Stimulated activated CD8-positive, alpha-beta memory T cell treated with anti-CD3 and anti-CD28 coated beads, Interleukin-4, amount 100 ng/mL, for 1 hour (primary cell): ENCODE data around the gene PRELID3B.
"Not testable (repeated sequence)": the region's sequence is repeated elsewhere in the genome, so short reads cannot be mapped to it uniquely, and the experiment has no call there.

Experiments used
- DNase-seq, 2 donors: peaks; one replicate each; pipeline ENCODE4 v3.0.0-alpha.2; 2020; ENCODE audit warnings: low read depth in 2 of 2, low spot score in 1 of 2

Gene PRELID3B

GRCh38 chr20:59050437-59050836 is 7.9 kb upstream of the PRELID3B start:
- DNase-seq, result no peak

GRCh38 chr20:59048681-59049030 is 6.1 kb upstream of the PRELID3B start:
- no peak for DNase-seq

- DNase-seq, result no peak
Observed at GRCh38 chr20:59047938-59048680, 5.5 kb upstream of the PRELID3B start.

GRCh38 chr20:59046862-59047261 is 4.3 kb upstream of the PRELID3B start:
- DNase-seq, result no peak

GRCh38 chr20:59044796-59045195 is 2.2 kb upstream of the PRELID3B start:
- DNase-seq, result no peak

- no peak for DNase-seq
Observed at GRCh38 chr20:59044295-59044694, 1.7 kb upstream of the PRELID3B start.

GRCh38 chr20:59043698-59044097 is 1.1 kb upstream of the PRELID3B start:
- DNase-seq, result no peak

GRCh38 chr20:59042796-59043631 is 428 bp upstream of the PRELID3B start:
- peak; percentile 75 to 92 for DNase-seq

GRCh38 chr20:59041487-59041886 is 1.1 kb downstream of the PRELID3B start:
- not testable (repeated sequence) for DNase-seq

- no peak for DNase-seq
Observed at GRCh38 chr20:59040667-59041066, 1.9 kb downstream of the PRELID3B start.

GRCh38 chr20:59039233-59039632 is 3.4 kb downstream of the PRELID3B start:
- no peak for DNase-seq

- no peak for DNase-seq
Observed at GRCh38 chr20:59037386-59037785, 5.2 kb downstream of the PRELID3B start.

GRCh38 chr20:59035381-59035780 is 7.2 kb downstream of the PRELID3B start:
- DNase-seq, result no peak

GRCh38 chr20:59033616-59034165 is 8.9 kb downstream of the PRELID3B start:
- DNase-seq, result no peak

- DNase-seq, result no peak
Observed at GRCh38 chr20:59033093-59033492, 9.5 kb downstream of the PRELID3B start.

- DNase-seq, result no peak
Observed at GRCh38 chr20:59032713-59033059, 9.9 kb downstream of the PRELID3B start.

- DNase-seq, result peak; percentile 91 to 93
Observed at GRCh38 chr20:59032023-59032712, 10.4 kb downstream of the PRELID3B start, which contains the start of gene ATP5F1E. Gene ATP5F1E, minus strand, starts transcription at chr20:59032335. Its CDS starts 84 bp downstream, at chr20:59032251.

GRCh38 chr20:59031564-59032022 is 11.0 kb downstream of the PRELID3B start:
- DNase-seq, result no peak

- DNase-seq, result no peak
Observed at GRCh38 chr20:59030911-59031563, 11.5 kb downstream of the PRELID3B start.

- no peak for DNase-seq
Observed at GRCh38 chr20:59028812-59029211, 13.8 kb downstream of the PRELID3B start.
